KBM-7 (cell line): Measurements from ENCODE around the gene TMIE.
"Not testable (repeated sequence)": the region's sequence is repeated elsewhere in the genome, so short reads cannot be mapped to it uniquely, and the experiment has no call there.

Source experiments
- DNase-seq: peaks from one replicate; pipeline ENCODE4 v3.0.0-alpha.2; 2015
- in situ Hi-C: fragments of 300-500 bp; cut with MboI; formaldehyde crosslinking; loops from 2 replicates; pipeline ENCODE4 v1.14.3; 2020; ENCODE audit warnings: low sequenced_read_pairs, low pct_unique_long_range_greater_than_20kb, mixed read lengths

Gene TMIE

DNA sequence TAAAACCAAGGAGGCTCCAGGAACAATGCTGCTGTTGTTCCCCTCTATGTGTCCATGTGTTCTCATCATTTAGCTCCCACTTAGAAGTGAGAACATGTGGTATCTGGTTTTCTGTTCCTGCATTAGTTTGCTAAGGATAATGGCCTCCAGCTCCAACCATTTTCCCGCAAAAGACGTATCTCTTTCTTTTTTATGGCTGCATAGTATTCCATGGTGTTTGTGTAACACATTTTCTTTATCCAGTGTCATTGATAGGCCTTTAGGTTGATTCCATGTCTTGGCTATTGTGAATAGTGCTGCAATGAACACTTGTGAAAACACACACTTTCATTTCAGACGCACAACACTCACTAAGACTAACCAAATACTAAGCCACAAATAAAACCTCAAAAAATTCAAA is 38.4 kb downstream of the TMIE start:
- DNase-seq, in situ Hi-C loops: not testable (repeated sequence)

DNA sequence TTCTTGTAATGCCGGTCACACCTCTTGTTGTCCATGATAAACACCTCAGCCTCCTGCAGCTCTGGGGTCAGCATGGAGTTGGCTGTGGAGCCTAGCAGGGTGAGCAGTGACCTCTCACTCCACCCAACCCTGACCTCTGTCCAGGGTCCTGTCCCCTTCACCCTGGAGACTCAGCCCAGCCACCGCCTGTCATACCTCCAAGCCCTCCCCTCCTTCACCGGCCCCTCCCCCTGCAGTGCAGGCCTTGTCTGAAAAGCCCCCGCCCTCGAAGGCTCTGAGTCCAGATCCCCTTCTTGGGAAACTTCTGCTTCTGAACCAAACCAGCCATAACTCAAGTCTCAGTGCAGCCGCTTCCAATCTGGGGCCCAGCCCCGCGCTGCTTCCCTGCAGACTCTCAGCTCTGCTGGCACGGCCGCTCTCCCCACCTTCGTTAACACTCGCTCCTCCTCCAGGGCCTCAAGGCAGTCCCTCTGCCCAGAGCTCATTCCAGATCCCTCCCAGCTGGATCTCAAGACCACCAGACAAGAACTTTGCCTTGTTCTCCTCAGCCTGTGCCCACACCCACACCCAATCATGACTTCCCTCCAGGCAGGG is 41.9 kb downstream of the TMIE start:
- in situ Hi-C loops: no loop called here
- DNase-seq: no peak

DNA sequence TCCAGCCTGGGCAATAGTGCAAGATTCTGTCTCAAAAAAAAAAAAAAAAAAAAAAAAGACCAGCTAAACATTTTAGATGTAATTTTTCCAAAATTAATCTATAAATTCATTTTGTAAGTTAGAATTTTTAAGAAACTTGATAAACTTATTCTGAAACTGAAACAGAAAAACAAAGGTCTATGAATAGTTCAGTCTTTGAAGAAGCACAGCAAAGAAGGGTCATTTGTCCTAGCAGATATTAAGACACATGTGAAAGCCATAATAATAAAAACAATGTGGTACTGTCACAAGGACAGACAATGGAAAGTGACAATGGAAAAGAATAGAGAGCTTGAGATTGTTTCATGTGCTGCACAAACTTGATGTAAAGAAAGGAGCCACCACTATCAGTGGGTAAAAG is 45.5 kb downstream of the TMIE start:
- no peak for DNase-seq
- in situ Hi-C loops: no loop called here

DNA sequence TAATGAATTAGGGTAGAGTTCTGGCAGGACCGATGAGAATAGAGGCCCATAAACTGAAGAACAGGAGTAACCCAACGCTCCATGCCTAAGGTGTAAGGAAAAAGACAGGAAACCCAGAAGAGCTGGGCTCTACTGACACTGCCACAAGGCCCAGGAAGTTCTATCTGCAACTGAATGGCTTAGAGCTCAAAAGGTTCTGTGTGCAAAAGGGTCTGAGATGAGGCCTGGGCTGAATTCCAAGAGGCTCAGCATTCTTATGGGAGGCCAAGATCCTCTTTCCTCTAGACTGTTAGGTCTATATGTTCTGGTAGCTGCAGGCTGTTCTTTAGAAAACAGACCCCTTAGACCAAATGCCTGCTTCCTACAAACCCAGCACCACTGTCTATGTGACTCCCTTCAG is 47.0 kb downstream of the TMIE start:
- DNase-seq: no peak
- in situ Hi-C loops: no loop called here

DNA sequence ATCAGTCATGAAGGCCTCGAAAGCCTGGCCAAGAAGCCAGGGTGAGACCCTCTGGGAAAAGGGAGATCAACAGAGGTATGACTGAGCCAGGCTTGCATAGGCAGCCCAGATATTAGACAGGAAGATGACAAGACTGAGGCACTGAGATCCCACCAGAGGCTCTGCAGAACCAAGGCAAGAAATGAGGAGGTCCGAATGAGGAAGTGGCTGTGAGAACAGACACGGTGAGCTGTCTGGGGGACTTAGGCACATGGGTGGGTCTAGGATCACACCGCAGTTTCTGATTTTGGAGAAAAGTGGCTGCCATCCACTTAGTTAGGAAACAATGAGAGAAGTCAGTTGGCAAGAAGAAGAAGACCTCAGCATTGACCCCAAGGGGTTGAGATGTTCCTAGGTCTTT is 47.9 kb downstream of the TMIE start:
- no peak for DNase-seq
- in situ Hi-C loops: no loop called here

DNA sequence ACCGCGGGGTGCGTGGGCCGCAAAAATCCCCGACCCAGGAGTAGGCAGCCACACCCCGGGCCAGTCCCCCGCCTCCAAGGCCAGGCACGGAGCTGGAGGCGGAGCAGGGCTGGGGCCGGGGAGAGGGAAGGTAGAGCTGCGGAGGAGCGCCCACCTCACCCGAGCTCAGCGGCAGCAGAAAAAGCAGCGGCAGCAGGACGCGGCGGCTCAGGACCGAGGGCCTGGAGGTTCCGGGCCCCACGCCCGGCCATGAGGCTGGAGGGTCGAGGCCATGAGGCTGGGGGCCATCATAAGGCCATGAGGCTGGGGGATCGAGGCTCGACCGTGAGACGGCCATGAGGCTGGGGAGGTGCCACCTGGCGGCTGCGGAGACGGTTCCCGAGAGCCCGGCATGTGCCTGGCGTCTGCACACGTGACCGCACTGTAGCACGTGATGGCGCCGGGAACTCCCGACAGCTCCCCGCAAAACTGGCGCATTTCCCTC is 49.4 kb downstream of the TMIE start:
- in situ Hi-C loops: no loop called here
- DNase-seq: no peak

DNA sequence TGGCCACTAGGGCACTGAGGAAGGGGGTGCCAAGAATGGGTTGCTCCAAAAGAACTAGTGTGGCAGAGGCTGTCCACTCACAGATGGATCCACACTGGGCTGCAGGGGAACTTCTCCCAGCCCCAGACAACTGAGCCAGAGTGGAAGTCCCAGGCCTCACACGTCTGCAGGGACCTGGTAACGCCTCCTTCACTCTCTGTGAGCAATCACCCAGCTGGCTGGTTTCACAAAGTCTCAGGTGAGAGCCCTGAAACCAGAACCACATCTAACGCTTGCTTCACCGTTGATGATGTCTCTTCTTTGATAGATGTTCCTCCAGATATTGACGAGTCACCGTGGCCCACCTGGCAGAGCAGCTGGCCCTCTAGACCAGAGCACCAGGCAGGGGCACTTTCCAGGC is 51.9 kb downstream of the TMIE start:
- in situ Hi-C loops, DNase-seq: not testable (repeated sequence)

- in situ Hi-C loops: no loop called here
- no peak for DNase-seq
Observed at GRCh38 chr3:46755646-46756045, 54.5 kb downstream of the TMIE start.

DNA sequence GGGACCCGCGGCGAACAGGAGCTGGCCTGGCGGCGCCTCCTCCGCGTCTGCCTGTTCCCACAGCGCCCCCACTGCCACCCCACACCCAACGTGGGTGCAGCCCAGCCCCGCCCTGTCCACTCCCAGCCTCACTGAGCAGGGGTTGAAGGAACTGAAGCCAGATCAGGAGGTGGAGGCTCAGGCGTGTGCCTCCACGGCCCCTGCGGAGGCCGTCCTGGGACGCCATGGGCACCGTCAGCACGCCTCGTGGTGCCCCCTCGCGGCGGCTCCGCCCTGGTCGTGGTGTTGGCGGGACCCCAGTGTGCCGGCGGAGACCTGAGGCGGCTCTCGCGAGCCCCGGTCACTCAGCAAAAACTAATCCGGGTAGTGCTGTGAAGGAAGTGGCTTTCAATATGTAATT is 55.5 kb downstream of the TMIE start:
- in situ Hi-C loops: no loop called here

GRCh38 chr3:46759239-46760167 is 58.3 kb downstream of the TMIE start:
- DNase-seq: no peak
- in situ Hi-C loops: no loop called here

More for the DNA sequence above, 55.5 kb downstream of the TMIE start:
- no peak for DNase-seq
